ENCODE measurements around the gene GREB1.

DNA sequence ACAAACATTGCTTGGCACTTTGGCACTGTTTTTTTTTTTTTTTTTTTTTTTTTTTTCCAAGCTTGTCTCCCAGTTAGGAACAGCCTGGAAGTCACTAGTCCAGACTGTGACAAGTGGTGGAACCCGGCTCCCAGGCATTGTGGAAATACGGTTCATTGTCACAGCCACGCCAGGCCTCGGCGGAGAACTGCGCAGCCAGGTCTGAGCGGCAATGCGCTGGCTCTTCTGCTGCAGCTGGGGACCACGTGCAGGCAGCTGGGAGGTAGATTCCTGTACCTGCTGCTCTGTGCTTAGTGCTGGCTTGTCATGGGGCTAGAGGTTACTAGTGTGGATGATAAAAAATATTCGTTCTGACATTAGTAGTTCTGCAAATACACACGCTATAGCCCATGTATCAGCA lies 131.2 kb downstream of the GREB1 start:
- TF ChIP-seq, protein P1, sequence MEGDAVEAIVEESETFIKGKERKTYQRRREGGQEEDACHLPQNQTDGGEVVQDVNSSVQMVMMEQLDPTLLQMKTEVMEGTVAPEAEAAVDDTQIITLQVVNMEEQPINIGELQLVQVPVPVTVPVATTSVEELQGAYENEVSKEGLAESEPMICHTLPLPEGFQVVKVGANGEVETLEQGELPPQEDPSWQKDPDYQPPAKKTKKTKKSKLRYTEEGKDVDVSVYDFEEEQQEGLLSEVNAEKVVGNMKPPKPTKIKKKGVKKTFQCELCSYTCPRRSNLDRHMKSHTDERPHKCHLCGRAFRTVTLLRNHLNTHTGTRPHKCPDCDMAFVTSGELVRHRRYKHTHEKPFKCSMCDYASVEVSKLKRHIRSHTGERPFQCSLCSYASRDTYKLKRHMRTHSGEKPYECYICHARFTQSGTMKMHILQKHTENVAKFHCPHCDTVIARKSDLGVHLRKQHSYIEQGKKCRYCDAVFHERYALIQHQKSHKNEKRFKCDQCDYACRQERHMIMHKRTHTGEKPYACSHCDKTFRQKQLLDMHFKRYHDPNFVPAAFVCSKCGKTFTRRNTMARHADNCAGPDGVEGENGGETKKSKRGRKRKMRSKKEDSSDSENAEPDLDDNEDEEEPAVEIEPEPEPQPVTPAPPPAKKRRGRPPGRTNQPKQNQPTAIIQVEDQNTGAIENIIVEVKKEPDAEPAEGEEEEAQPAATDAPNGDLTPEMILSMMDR (conservative IDR thresholded peaks at IDR 0.05 in 1 of 2, IDR thresholded peaks at IDR 0.05 in 1 of 2; ENCODE audit: extremely low read depth in 1 of 2, insufficient read depth in 1 of 2, low read depth in 1 of 2, low read length in 2 of 2): no peak
- no peak for TF ChIP-seq EZH2 (IDR thresholded peaks at IDR 0.05; ENCODE audit: borderline replicate concordance, low read length)
